GM10266 (cell line): ENCODE data around the gene CDH22.

Experiments
- DNase-seq: peaks from one replicate; pipeline ENCODE4 v3.0.0; 2012; ENCODE audit errors: extremely low spot score
- CTCF ChIP-seq: IDR thresholded peaks from 2 replicates; pipeline ENCODE4 v1.5.1; 2012; ENCODE audit warnings: mild to moderate bottlenecking, low read depth; ENCODE audit not compliant: control insufficient read depth, insufficient read depth; ENCODE audit errors: missing control alignments

Gene CDH22

GRCh38 chr20:46307139-46307998 lies 929 bp downstream of the CDH22 start:
- peak; percentile 89 for TF ChIP-seq CTCF
- peak; percentile 96 for DNase-seq

- no peak for DNase-seq
- peak; percentile 13 for TF ChIP-seq CTCF
Observed at GRCh38 chr20:46306743-46307138, 1.6 kb downstream of the CDH22 start.

GRCh38 chr20:46305973-46306360 lies 2.3 kb downstream of the CDH22 start:
- DNase-seq: no peak
- TF ChIP-seq CTCF: no peak

GRCh38 chr20:46305331-46305972 lies 2.8 kb downstream of the CDH22 start:
- no peak for DNase-seq
- TF ChIP-seq CTCF: no peak

GRCh38 chr20:46304852-46305251 lies 3.4 kb downstream of the CDH22 start:
- TF ChIP-seq CTCF: no peak
- no peak for DNase-seq

GRCh38 chr20:46304361-46304760 lies 3.9 kb downstream of the CDH22 start:
- no peak for DNase-seq
- no peak for TF ChIP-seq CTCF
